HG03469 (cell line): ENCODE data around the gene TOR1AIP2.
A peak's percentile ranks its signal among the peaks of the same experiment; 100 is the strongest.

Source experiments
- ATAC-seq: cut with Tn5 transposase; IDR thresholded peaks from one replicate; pipeline ENCODE4 v1.9.1; 2021; ENCODE audit warnings: mild to moderate bottlenecking, moderate library complexity, moderate number of reproducible peaks; ENCODE audit not compliant: unreplicated experiment

TOR1AIP2 gene

GRCh38 chr1:179877586-179878265, at the start of gene TOR1AIP2:
Gene TOR1AIP2, minus strand, starts transcription at chr1:179877803. Its CDS starts 25,138 bp downstream, at chr1:179852665.
- ATAC-seq: peak; percentile 50

DNA sequence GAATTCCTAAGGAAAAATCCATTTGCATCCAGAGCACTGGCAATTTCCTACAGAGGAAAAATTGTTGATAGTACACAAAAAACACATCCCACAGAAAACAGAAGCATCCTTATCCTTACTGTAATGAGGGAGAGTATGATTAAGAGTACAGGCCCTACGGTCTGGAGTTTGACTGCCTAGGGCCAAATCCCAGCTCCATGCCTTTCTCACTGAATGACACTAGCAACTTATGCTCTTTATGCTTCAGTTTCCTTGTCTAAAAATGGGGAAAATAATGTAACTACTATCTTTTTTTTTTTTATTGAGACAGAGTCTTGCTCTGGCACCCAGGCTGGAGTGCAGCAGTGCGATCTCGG, 49.2 kb upstream of the TOR1AIP2 start:
- no peak for ATAC-seq

DNA sequence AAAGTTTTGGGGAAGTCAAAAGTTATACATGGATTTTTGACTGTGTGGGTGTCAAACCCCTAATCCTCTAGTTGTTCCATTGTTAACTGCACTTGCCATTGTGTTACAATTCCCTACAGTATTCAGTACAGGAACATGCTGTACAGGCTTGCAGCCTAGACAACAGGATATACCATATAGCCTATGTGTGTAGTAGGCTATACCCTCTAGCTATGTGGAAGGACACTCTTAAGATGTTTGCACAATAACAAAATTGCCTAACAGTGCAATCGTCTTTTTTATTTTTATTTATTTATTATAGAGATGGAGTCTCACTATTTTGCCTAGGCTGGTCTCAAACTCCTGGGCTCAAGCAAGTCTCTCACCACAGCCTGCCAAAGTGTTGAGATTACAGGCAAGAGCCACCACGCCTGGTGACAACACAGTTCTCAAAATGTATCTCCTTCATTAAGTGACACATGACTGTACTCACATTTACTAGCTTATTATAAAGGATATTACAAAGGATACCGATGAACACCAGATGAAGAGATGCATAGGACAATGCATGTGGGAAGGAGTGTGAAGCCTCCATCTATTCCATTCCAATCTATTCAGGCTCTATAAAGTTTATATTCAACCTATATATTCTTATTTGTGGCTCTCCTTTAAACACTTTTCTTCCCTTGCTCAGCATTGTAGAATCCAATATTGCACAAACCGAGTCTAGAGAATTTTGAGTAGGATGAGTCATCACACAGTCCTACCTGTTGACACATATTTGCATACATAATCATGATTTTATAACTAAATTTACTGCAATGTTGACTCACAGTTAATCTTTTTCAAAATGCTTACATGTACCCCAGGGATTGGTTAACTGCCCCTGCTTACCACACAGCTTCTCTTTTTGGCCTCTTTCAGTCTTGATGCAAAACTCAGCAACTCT, 48.6 kb upstream of the TOR1AIP2 start:
- no peak for ATAC-seq

DNA sequence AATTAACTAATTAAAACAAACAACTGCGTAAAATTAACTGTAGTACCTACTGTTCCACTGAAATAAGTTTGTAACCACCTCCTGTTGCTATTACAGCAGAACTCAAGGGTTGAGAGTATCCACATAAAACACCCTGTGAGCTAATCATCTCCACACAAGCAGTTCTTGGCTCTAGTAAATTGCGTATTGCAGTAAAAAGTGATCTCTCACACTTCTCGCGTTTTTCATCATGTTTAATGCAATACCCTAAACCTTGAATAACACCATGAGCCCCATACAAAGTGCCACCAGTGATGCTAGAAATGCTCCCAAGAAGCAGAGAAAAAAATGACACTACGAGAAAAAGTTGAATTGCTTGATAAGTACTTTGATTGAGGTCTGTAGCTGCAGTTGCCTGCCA, 47.7 kb upstream of the TOR1AIP2 start:
- no peak for ATAC-seq

- no peak for ATAC-seq
These were observed 46.7 kb upstream of the TOR1AIP2 start for GRCh38 chr1:179924268-179924667.

- no peak for ATAC-seq
These were observed 45.4 kb upstream of the TOR1AIP2 start for GRCh38 chr1:179923029-179923428.

- no peak for ATAC-seq
These were observed 44.6 kb upstream of the TOR1AIP2 start for GRCh38 chr1:179921981-179922872.

- no peak for ATAC-seq
These were observed 43.9 kb upstream of the TOR1AIP2 start for GRCh38 chr1:179921472-179921871.

GRCh38 chr1:179917601-179918429, 40.2 kb upstream of the TOR1AIP2 start:
- no peak for ATAC-seq

DNA sequence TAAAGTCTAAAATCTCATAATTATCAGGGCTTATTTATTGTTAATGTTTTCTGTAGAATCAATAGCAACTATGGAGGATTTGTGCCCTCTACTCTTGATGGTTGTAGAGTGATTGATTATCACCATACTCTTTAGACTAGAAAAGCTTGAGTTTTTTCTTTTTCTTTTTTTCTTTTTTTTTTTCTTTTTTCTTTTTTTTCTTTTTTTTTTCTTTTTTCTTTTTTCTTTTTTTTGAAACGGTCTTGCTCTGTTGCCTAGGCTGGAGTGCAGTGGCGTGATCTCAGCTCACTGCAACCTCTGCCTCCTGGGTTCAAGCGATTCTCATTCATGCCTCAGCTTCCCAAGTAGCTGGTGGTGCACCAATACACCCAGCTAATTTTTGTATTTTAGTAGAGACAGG, 34.2 kb upstream of the TOR1AIP2 start:
- no peak for ATAC-seq

GRCh38 chr1:179910934-179911333, 33.3 kb upstream of the TOR1AIP2 start:
- no peak for ATAC-seq

- ATAC-seq: no peak
These were observed 12.0 kb upstream of the TOR1AIP2 start for GRCh38 chr1:179889589-179889988.

DNA sequence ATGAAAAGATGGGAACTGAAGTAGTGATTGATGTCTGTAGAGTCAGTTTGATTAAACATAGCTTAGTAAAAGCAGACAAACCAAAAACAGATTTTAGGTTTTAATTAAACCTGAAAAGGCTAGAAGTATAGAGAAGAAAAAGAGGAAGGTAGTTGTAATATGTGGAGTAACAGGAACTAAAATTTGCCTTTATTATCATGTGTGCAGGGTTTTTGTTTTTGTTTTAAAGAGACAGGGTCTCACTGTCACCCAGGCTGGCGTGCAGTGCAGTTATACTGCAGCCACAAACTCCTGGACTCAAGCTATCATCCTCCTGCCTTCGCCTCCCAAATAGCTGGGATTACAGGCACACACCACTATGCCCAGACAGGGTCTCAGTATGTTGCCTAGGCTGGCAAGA, 10.5 kb upstream of the TOR1AIP2 start:
- no peak for ATAC-seq

- peak; percentile 19 for ATAC-seq
These were observed 6.1 kb upstream of the TOR1AIP2 start for GRCh38 chr1:179883745-179884138.

DNA sequence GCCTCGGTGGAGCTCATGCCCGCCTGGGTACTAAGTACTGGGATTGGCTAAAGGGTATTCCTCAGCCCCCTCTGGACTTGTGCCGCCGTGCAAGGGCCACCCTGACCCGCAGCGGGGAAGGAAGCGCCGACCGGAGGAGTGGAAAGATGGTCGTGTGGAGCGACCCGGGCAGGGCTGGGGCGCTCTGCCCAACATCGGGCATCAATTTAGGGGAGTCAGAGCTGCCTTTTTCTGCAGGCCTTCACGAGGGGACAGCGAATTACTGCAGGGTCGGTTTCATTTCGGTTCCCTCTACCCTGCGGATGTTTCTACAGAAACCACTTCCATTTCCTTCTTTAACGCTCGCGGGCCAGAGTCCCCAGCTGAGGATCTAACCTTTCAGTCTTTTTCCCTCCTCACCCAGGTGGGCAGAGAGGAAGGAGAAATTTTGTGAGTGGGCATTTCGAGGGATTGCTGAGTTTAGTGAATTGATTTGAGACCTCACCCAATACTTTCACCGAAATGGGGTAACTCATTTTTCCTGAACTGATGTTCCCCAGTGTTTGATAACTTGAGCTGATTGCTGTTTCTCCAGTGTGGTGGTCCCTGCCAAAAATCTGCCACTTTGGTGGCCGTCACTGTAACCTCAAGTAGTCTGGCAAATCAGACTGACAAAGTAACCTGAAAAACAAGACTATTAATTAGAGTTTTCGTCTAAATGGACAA, 5.6 kb upstream of the TOR1AIP2 start:
- ATAC-seq: no peak

DNA sequence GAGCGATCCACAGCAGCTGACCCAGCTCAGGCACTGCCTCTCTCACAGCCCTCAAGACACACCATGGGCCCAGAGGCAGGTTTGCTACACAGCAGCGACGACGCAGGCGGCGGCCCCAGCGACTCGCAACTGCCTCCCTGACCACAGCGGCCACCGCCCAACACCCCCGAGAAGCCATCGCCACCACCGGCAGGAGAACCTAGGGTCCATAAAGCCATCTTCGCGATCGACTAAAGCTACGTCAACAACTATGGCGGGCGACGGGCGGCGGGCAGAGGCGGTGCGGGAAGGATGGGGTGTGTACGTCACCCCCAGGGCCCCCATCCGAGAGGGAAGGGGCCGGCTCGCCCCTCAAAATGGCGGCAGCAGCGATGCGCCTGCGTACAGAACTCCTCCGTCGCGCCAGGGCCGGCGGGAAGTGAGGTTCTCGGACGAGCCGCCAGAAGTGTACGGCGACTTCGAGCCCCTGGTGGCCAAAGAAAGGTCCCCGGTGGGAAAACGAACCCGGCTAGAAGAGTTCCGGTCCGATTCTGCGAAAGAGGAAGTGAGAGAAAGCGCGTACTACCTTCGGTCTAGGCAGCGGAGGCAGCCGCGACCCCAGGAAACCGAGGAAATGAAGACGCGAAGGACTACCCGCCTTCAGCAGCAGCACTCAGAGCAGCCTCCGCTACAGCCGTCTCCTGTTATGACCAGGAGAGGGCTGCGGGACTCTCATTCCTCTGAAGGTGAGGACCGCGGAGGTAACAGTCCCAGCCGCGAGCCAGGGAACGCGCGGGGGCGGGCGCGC, 4.8 kb upstream of the TOR1AIP2 start, which contains the start of gene TOR1AIP1:
Gene TOR1AIP1 (plus strand): TSS at position 33 of the 787 bp plus-strand sequence. CDS start 218 bp downstream, at position 251.
- ATAC-seq: peak; percentile 52

- ATAC-seq: no peak
These were observed 4.1 kb upstream of the TOR1AIP2 start for GRCh38 chr1:179881642-179882252.

DNA sequence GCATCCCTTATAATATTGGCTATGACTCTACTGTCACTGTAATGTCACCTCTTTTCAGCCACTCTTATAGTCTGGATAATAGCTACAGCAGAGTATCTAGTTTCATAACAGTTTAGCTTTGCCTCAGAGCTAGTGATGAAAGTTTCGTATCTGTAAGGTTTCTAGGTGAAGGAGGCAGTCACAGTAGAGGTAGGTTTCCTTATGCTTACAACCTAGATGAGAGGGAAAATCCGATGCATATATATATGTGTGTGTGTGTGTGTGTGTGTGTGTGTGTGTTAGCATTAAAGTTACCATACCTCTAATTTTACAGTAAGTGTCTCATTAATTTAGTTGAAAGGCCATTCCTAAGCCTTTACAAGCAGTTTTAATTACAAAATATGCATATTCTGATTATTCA, 2.2 kb upstream of the TOR1AIP2 start:
- ATAC-seq: no peak
